Coronary artery (tissue), 2 donors: Measurements from ENCODE around the gene SEMA3C.
A peak's percentile ranks its signal among the peaks of the same experiment; 100 is the strongest.

Source experiments
- DNase-seq: peaks from one replicate; pipeline ENCODE4 v3.0.0-alpha.2; 2017; ENCODE audit warnings: low spot score
- H3K27ac ChIP-seq, 2 donors: fragments of 200-600 bp; sonication (generic); one replicate each; pipeline ENCODE4 v1.5.1; 2016 to 2019
- H3K4me3 ChIP-seq: fragments of 200-600 bp; sonication (generic); 2 replicates; pipeline ENCODE4 v1.5.1; 2016; ENCODE audit warnings: mild to moderate bottlenecking, moderate library complexity
- TF ChIP-seq, protein P1 (sequence below): fragments of 200-600 bp; sonication (generic); IDR thresholded peaks from one replicate; pipeline ENCODE4 v1.5.1; 2019; ENCODE audit warnings: antibody characterized with exemption

The SEMA3C gene

GRCh38 chr7:80954191-80954590 is 35.3 kb upstream of the SEMA3C start:
- TF ChIP-seq, protein P1, sequence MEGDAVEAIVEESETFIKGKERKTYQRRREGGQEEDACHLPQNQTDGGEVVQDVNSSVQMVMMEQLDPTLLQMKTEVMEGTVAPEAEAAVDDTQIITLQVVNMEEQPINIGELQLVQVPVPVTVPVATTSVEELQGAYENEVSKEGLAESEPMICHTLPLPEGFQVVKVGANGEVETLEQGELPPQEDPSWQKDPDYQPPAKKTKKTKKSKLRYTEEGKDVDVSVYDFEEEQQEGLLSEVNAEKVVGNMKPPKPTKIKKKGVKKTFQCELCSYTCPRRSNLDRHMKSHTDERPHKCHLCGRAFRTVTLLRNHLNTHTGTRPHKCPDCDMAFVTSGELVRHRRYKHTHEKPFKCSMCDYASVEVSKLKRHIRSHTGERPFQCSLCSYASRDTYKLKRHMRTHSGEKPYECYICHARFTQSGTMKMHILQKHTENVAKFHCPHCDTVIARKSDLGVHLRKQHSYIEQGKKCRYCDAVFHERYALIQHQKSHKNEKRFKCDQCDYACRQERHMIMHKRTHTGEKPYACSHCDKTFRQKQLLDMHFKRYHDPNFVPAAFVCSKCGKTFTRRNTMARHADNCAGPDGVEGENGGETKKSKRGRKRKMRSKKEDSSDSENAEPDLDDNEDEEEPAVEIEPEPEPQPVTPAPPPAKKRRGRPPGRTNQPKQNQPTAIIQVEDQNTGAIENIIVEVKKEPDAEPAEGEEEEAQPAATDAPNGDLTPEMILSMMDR, result no peak
- H3K4me3 ChIP-seq, result no peak overlapping the region
- DNase-seq, result no peak
- H3K27ac ChIP-seq, result no peak overlapping the region

- no peak overlapping the region for H3K4me3 ChIP-seq
- TF ChIP-seq, protein P1, result no peak
- DNase-seq, result no peak
- no peak overlapping the region for H3K27ac ChIP-seq
These were observed 31.7 kb upstream of the SEMA3C start for GRCh38 chr7:80950550-80950967.

- no peak overlapping the region for H3K27ac ChIP-seq
- TF ChIP-seq, protein P1, result no peak
- no peak for DNase-seq
- H3K4me3 ChIP-seq, result no peak overlapping the region
These were observed 30.6 kb upstream of the SEMA3C start for GRCh38 chr7:80949449-80949848.

DNA sequence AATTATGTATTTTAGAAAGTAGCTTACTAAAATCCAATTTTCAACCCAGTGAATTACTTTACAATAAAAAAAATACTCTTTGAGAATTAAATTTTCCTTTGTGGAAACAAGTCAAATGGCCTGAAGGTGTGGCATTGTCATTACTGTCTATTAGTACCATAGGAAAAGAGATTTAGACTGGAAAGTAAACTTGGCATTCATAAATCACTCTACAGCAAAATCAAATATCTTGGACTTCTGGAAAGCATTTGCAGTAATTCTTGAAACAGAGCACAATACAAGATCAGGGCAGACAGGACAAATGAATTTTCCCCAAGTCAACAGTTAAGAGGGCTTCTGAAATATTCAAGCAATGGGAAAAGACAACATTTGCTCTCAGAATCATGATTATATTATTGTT is 28.0 kb upstream of the SEMA3C start:
- DNase-seq, result no peak
- no peak overlapping the region for H3K27ac ChIP-seq
- no peak overlapping the region for H3K4me3 ChIP-seq
- TF ChIP-seq, protein P1, result no peak

DNA sequence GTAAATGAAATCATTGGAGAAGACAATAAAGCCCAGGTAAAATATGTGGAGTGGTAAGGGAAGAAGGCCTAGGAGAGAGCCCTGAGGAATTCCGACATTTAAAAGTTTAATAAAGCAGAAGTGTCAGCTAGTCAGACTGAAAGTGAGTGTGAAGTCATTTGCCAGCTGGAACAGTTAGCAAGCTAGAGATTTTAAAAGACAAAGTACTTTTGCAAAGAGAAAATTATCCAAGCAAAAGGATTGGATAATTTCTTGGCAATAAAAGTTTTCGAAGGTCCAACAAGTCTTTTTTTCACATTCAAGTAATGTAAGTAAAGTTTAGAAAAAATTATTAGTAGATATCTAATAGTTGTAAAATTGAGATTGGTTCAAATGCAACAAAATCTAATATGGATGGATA is 27.1 kb upstream of the SEMA3C start:
- DNase-seq, result no peak
- H3K27ac ChIP-seq, result no peak overlapping the region
- H3K4me3 ChIP-seq, result no peak overlapping the region
- TF ChIP-seq, protein P1, result no peak

DNA sequence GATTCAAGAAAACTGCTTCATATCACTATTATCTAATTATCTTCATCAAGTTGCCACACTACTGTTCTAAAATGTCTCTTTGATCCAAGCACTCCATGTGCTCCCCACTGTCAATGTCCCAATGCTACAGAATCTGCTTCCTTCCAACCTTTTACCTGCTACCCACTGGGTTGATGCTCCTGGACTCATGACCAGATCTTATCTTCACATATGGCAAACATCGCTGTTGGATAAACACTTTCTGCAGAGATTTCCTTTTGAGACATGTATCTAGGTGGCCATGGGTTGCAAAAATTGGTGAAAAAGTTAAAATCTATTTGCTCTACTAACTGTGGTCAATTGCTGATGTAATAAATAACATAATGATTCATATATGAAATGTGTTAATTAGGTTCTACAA is 24.5 kb upstream of the SEMA3C start:
- TF ChIP-seq, protein P1, result no peak
- DNase-seq, result no peak
- Histone ChIP-seq H3K4me3 (no peak overlapping the region), H3K27ac (no peak overlapping the region)

DNA sequence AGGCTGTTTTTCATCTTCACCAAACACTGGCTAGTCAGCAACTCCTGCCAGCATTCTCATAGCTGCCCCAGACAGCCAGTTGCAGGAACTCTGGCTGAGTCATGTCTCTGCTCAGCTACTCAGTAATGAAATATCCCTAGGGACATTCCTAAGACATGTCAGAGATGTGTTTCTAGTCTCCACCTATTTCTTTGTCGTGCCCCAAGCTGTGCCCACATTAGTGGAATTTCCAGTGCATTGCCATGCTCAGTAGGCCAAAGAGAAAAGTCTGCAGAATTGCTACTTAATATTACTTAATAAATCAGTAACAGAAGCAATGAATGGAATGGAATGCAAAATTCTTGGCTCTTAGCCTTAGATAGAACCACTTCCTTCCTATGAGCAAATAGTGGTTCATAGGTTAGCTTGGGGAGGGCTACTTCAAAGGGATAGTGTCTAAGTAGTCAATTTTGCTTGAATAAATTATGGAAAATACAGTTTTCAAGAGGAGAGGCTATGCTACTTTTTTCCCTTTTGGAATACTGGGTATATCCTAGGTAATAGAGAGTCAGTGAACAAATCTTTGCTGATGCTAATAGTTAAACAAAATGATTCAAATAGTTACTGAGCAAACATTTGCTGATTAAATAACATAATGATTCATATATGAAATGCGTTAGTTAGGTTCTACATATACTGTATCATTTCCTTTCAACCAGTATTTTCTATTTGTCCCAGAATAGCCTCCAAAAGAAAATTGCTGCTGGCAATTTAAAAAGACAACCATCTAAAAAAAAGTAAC is 23.6 kb upstream of the SEMA3C start:
- Histone ChIP-seq H3K27ac (peak overlapping the region; percentile 7 to 63), H3K4me3 (no peak overlapping the region)
- DNase-seq, result peak; percentile 77
- TF ChIP-seq, protein P1, result no peak
